Measurements from ENCODE around the gene TMEM253.

- no peak for TF ChIP-seq CTCF (IDR thresholded peaks at IDR 0.05 in 8 of 11, conservative IDR thresholded peaks at IDR 0.05 in 3 of 11)
- TF ChIP-seq POLR2A (IDR thresholded peaks at IDR 0.05) = no peak
Measured at GRCh38 chr14:21149641-21150367, 48.9 kb downstream of the TMEM253 start.

Measured in spleen (tissue), 7 donors.